Body of pancreas (tissue), 4 donors: ENCODE results near the gene MVD. TPM values are rescaled to one million over a fixed set of nuclear protein-coding genes. Genes with fewer than 3 reads are reported as not detected.
A peak's percentile ranks its signal among the peaks of the same experiment; 100 is the strongest.

Experiments used
- ATAC-seq: fragments of 150-250 bp; one replicate; pipeline ENCODE4 v1.9.1; 2016
- DNase-seq, 4 donors: peaks; one replicate each; pipeline ENCODE4 v3.0.0-alpha.2; 2019
- H3K27ac ChIP-seq, 4 donors: fragments of 200-600 bp; sonication (generic); 1 replicate in 3 of 4; 2 replicates in 1 of 4; pipeline versions ENCODE4 v1.5.1 to v1.6.1; 2016 to 2019; ENCODE audit warnings: mild to moderate bottlenecking in 1 of 4, mixed read lengths in 1 of 4, moderate library complexity in 1 of 4
- H3K27me3 ChIP-seq, 2 donors: fragments of 200-600 bp; sonication (generic); one replicate each; pipeline ENCODE4 v1.6.0; 2016; ENCODE audit warnings: mild to moderate bottlenecking in 1 of 2
- H3K36me3 ChIP-seq, 2 donors: fragments of 200-600 bp; sonication (generic); replicated peaks in 1 of 2; 2 replicates each; pipeline ENCODE4 v1.5.1; 2016; ENCODE audit warnings: low read depth in 2 of 2; ENCODE audit not compliant: insufficient read depth in 1 of 2
- H3K4me1 ChIP-seq: fragments of 200-600 bp; sonication (generic); one replicate; pipeline ENCODE4 v1.6.0; 2016
- H3K4me3 ChIP-seq, 2 donors: fragments of 200-600 bp; sonication (generic); 1 replicate in 1 of 2; 2 replicates in 1 of 2; pipeline ENCODE4 v1.5.1; 2016 to 2019
- H3K9me3 ChIP-seq, 3 donors: fragments of 200-600 bp; sonication (generic); 1 replicate in 2 of 3; 2 replicates in 1 of 3; pipeline ENCODE4 v1.5.1; 2016
- POLR2A ChIP-seq, 3 donors: fragments of 450-650 bp; IDR thresholded peaks; one replicate each; pipeline ENCODE4 v1.6.1; 2016; ENCODE audit warnings: antibody characterized with exemption in 3 of 3, mild to moderate bottlenecking in 2 of 3
- WGBS, 2 donors: methylation state at CpG; one replicate each; pipeline ENCODE4 v1.1.5; 2017; 5-methylcytosine and 5-hydroxymethylcytosine counted together
- intact Hi-C: fragments of 100-400 bp; cut with DNase I; formaldehyde crosslinking; loops from one replicate; pipeline ENCODE4 v1.15.1; 2023
- total RNA-seq, 2 donors: library from RNA; depleted of rRNA; stranded (reverse); fragments of >200 nt; gene quantifications; one replicate each; pipeline ENCODE4 v1.1.0, GENCODE V29; 2016
- TF ChIP-seq, protein P1 (sequence below), 7 experiments: fragments of 450-650 bp in 4 of 7; fragments of 200-600 bp in 3 of 7; sonication (generic) in 3 of 7; IDR thresholded peaks; one replicate each; pipeline ENCODE4 v1.5.1; 2016 to 2019; ENCODE audit warnings: antibody characterized with exemption in 7 of 7

MVD gene
- total RNA-seq, 2 donors from 2014 or later, result 16.9 to 28.7 TPM

DNA sequence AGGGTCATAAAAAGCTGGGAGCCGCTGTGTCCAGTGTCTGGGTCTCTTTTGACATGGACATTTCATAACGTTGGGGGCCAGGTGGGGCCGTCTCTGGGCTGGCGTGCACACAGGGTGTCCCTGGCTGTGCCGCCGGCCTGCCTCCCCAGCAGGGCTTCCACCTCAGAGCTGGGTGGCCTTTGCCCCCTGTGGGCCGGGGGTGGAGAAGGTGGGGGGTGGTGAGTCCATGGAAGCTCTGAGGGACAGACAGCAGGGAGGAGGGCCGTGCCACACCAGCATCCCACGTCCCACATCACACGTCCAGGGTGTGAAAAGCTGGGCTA lies 24.3 kb upstream of the MVD start:
- peaks cover 40% of the 10 kb centered on the region for H3K4me1 ChIP-seq
- no peaks in the 10 kb centered on the region for H3K27me3 ChIP-seq
- ATAC-seq (no peak), DNase-seq (no peak)
- intact Hi-C loops, result loop anchor here (10.0 kb wide), 1 partner anchor 72 kb away; no protein-coding TSS in a partner anchor
- no peaks in the 10 kb centered on the region for H3K9me3 ChIP-seq
- H3K36me3 ChIP-seq, result no peaks in the 10 kb centered on the region
- 21 to 58% methylated on average over 5 to 6 of the region's 10 CpGs for WGBS, 2 donors
- peak overlapping the region in 3 of 4 donors; percentile 56 to 80 (median 62) for H3K27ac ChIP-seq
- TF ChIP-seq, protein P1, sequence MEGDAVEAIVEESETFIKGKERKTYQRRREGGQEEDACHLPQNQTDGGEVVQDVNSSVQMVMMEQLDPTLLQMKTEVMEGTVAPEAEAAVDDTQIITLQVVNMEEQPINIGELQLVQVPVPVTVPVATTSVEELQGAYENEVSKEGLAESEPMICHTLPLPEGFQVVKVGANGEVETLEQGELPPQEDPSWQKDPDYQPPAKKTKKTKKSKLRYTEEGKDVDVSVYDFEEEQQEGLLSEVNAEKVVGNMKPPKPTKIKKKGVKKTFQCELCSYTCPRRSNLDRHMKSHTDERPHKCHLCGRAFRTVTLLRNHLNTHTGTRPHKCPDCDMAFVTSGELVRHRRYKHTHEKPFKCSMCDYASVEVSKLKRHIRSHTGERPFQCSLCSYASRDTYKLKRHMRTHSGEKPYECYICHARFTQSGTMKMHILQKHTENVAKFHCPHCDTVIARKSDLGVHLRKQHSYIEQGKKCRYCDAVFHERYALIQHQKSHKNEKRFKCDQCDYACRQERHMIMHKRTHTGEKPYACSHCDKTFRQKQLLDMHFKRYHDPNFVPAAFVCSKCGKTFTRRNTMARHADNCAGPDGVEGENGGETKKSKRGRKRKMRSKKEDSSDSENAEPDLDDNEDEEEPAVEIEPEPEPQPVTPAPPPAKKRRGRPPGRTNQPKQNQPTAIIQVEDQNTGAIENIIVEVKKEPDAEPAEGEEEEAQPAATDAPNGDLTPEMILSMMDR (IDR thresholded peaks at IDR 0.05), result no peak
- no peak for TF ChIP-seq POLR2A (IDR thresholded peaks at IDR 0.05)
- no peak overlapping the region for H3K4me3 ChIP-seq

DNA sequence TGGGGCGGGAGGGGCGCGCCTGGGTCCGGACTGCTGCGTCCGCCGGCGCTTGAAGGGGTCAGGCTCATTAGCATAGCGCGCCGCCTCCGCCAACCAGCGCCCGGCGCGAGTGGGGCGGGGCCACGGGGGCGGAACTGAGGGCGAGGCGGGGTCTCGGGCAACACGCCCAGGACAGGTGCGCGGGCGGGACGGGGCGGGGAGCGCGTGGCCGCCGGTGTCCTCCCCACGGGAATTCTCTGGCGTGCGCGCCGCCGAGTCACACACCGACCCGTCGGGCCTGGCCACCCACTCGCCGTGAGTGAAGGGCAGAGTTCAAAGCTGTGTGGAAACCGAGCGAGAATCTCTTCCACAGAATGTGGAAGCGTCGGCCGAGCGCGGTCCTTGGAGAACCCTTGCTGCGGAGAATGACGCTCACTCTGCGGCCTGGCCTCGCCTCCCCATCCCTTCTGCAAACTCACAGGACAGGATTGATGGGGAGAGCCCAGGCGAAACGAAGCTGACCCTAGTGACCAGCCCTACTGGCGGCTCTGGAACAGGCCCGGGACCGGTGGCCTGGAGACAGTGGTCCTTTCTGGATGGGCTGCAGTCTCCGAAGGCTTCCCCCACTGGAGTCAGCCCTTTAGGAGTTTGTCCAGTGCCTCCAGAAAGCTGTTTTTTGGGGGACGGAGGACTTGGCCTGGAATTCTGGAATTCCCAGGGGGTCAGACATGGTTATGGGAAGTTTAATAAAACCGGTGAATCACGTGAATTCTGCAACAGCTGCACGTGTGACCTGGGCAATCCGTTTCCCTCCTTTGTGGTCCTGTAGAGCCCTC lies 23.8 kb upstream of the MVD start, which contains the start of gene SNAI3:
SNAI3 (minus strand) TSS at position 69 of the 815 bp plus-strand sequence. CDS start 101 bp downstream, outside the sequence.
- Histone ChIP-seq H3K27ac (peak within 1 kb of the TSS; percentile 25 to 80 (median 59)), H3K36me3 (no peaks in the 10 kb centered on the region), H3K4me3 (peak within 1 kb of the TSS; percentile 67 to 74), H3K27me3 (no peaks in the 10 kb centered on the region), H3K9me3 (no peaks in the 10 kb centered on the region), H3K4me1 (peaks cover 40% of the 10 kb centered on the region)
- TF ChIP-seq, protein P1 (IDR thresholded peaks at IDR 0.05), result no peak
- TF ChIP-seq POLR2A (IDR thresholded peaks at IDR 0.05), result peak in 2 of 3 donors; percentile 19 to 25
- intact Hi-C loops, result loop anchor here (10.0 kb wide), 1 partner anchor 72 kb away; no protein-coding TSS in a partner anchor
- DNase-seq, result peak; percentile 85 to 94 (median 88)
- WGBS, 2 donors, result 6 to 27% methylated on average over 6 to 65 of the region's 65 CpGs
- peak; percentile 84 for ATAC-seq

DNA sequence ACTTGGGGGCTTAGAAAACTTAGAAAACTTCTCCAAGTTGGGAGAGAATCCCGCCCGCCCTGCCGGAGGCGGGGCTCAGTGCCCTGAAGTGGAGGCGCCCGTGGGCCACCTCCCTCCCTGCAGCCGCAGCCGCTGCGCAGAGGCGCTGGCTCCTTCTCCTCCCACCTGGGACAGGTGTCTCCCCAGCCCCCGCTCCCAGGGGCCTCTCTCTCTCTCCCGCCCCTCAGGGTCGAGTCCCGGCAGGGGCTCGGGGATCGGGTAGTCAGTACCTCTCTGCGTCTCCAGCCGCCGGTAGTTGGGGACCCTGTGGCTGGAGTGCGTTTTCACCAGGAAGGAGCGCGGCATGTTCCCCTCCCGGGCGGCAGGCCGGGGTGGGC lies 23.2 kb upstream of the MVD start:
- peak; percentile 53 to 77 (median 62) for DNase-seq
- peak overlapping the region; percentile 25 to 80 (median 59) for H3K27ac ChIP-seq
- ATAC-seq, result peak; percentile 37
- no peaks in the 10 kb centered on the region for H3K27me3 ChIP-seq
- H3K9me3 ChIP-seq, result no peaks in the 10 kb centered on the region
- no peak for TF ChIP-seq POLR2A (IDR thresholded peaks at IDR 0.05)
- TF ChIP-seq, protein P1 (IDR thresholded peaks at IDR 0.05), result no peak
- peaks cover 40% of the 10 kb centered on the region for H3K4me1 ChIP-seq
- H3K36me3 ChIP-seq, result no peaks in the 10 kb centered on the region
- WGBS, 2 donors, result 0% methylated on average over 3 to 25 of the region's 25 CpGs
- H3K4me3 ChIP-seq, result peak overlapping the region; percentile 67 to 74
- intact Hi-C loops, result loop anchor here (10.0 kb wide), 1 partner anchor 71 kb away; no protein-coding TSS in a partner anchor

DNA sequence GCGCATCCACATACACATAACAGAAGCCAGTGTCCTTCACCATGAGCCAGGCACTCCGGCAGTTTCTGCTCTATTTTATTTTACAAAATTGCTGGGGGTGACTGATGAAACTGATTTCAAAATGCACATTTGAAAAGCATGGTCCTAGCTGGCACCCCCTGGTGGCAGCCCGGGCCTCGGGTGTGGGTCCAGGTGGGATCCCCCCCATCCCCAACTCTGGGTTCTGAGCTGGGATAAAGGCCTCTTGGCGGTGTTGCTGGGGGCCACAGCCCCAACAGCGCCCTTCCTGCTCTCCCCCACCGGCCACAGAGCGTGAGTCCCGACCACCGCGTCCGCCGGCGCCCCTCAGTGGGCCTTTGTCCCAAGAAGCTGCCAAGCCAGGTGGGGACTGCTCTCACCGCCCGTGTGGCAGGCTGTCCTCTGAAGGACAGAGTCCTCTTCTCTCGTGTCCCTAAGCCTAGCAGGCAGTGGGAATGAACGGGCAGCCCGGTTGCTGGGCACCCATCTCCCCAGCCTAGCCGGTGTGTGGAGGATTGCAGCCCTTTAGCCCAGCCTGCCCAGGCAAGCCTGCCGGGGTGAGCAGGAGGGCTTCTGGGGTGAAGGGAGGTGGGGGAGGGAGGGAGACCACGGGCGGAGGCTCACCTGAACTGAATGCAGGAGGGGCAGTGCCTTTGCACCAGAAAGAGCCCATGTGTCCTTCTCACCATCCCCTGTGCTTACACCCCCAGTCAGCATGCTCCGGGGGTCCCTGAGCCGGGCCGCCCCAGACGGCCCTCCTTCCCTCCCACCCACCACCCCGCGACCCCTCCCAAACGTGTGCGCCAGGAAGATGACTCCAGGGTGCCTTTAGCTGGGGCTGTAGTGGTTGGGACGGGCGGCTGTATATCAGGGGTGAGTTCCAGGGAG lies 22.5 kb upstream of the MVD start:
- intact Hi-C loops, result loop anchor here (10.0 kb wide), 1 partner anchor 71 kb away; no protein-coding TSS in a partner anchor
- Histone ChIP-seq H3K4me3 (peak overlapping the region; percentile 67 to 74), H3K27ac (peak overlapping the region in 3 of 4 donors; percentile 56 to 80 (median 62)), H3K27me3 (no peaks in the 10 kb centered on the region), H3K9me3 (no peaks in the 10 kb centered on the region), H3K4me1 (peaks cover 40% of the 10 kb centered on the region), H3K36me3 (no peaks in the 10 kb centered on the region)
- WGBS, 2 donors, result 3 to 8% methylated on average over 8 to 32 of the region's 33 CpGs
- TF ChIP-seq, protein P1 (IDR thresholded peaks at IDR 0.05), result peak in 6 of 7 experiments; percentile 29 to 52 (median 42)
- no peak for TF ChIP-seq POLR2A (IDR thresholded peaks at IDR 0.05)
- DNase-seq (peak in 3 of 4 donors; percentile 34 to 56 (median 42)), ATAC-seq (no peak)
